ENCODE data around the gene PITPNC1.

Gene PITPNC1

DNA sequence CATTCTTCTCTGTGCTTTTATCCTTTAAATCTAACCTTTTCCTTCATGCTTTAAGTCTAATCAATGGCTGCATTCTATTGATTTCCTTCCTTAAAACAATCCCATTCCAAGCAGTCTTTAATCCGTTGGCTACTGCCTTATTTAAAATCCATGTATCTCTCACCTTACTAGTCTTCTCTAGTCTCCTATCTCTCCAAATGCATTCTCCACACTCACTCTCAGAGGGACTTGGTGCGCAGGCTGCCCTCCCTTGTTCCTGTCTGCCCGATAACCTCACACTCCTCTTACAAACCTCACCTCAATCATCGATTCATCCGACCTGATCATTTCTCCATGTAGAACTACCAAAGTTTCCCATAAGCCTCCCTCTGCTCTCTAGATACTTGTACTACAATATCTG is 33.8 kb upstream of the PITPNC1 start:
- H3K36me3 ChIP-seq (ENCODE audit: control insufficient read depth, insufficient read depth, low read length): peaks cover 12% of the 10 kb centered on the region
- no peak for DNase-seq (ENCODE audit: extremely low read depth, insufficient read length)
- H3K4me3 ChIP-seq (replicated peaks; ENCODE audit: low read depth, low read length): no peak overlapping the region
- TF ChIP-seq CTCF (IDR thresholded peaks at IDR 0.05; ENCODE audit: insufficient read depth, low read length, poor library complexity, severe bottlenecking): no peak
- no peaks in the 10 kb centered on the region for H3K27me3 ChIP-seq (replicated peaks; ENCODE audit: control insufficient read depth, insufficient read depth, low read length)

- no peak for TF ChIP-seq CTCF (IDR thresholded peaks at IDR 0.05; ENCODE audit: insufficient read depth, low read length, poor library complexity, severe bottlenecking)
- Histone ChIP-seq H3K4me3 (replicated peaks; ENCODE audit: low read depth, low read length) (no peak overlapping the region), H3K36me3 (ENCODE audit: control insufficient read depth, insufficient read depth, low read length) (peaks cover 12% of the 10 kb centered on the region), H3K27me3 (replicated peaks; ENCODE audit: control insufficient read depth, insufficient read depth, low read length) (no peaks in the 10 kb centered on the region)
- DNase-seq (ENCODE audit: extremely low read depth, insufficient read length): no peak
Observed at GRCh38 chr17:67347826-67348225, 29.3 kb upstream of the PITPNC1 start.

GRCh38 chr17:67349420-67349819 is 27.7 kb upstream of the PITPNC1 start:
- DNase-seq (ENCODE audit: extremely low read depth, insufficient read length): no peak
- TF ChIP-seq CTCF (IDR thresholded peaks at IDR 0.05; ENCODE audit: insufficient read depth, low read length, poor library complexity, severe bottlenecking): no peak
- Histone ChIP-seq H3K27me3 (replicated peaks; ENCODE audit: control insufficient read depth, insufficient read depth, low read length) (no peaks in the 10 kb centered on the region), H3K36me3 (ENCODE audit: control insufficient read depth, insufficient read depth, low read length) (peaks cover 10% of the 10 kb centered on the region), H3K4me3 (replicated peaks; ENCODE audit: low read depth, low read length) (no peak overlapping the region)

- no peak for DNase-seq (ENCODE audit: extremely low read depth, insufficient read length)
- no peaks in the 10 kb centered on the region for H3K27me3 ChIP-seq (replicated peaks; ENCODE audit: control insufficient read depth, insufficient read depth, low read length)
- H3K36me3 ChIP-seq (ENCODE audit: control insufficient read depth, insufficient read depth, low read length): peaks cover 15% of the 10 kb centered on the region
- TF ChIP-seq CTCF (IDR thresholded peaks at IDR 0.05; ENCODE audit: insufficient read depth, low read length, poor library complexity, severe bottlenecking): no peak
- H3K4me3 ChIP-seq (replicated peaks; ENCODE audit: low read depth, low read length): no peak overlapping the region
Observed at GRCh38 chr17:67353161-67353560, 23.9 kb upstream of the PITPNC1 start.

GRCh38 chr17:67353929-67354574 is 23.0 kb upstream of the PITPNC1 start:
- no peak for DNase-seq (ENCODE audit: extremely low read depth, insufficient read length)
- no peaks in the 10 kb centered on the region for H3K27me3 ChIP-seq (replicated peaks; ENCODE audit: control insufficient read depth, insufficient read depth, low read length)
- no peak for TF ChIP-seq CTCF (IDR thresholded peaks at IDR 0.05; ENCODE audit: insufficient read depth, low read length, poor library complexity, severe bottlenecking)
- peaks cover 11% of the 10 kb centered on the region for H3K36me3 ChIP-seq (ENCODE audit: control insufficient read depth, insufficient read depth, low read length)
- no peak overlapping the region for H3K4me3 ChIP-seq (replicated peaks; ENCODE audit: low read depth, low read length)

DNA sequence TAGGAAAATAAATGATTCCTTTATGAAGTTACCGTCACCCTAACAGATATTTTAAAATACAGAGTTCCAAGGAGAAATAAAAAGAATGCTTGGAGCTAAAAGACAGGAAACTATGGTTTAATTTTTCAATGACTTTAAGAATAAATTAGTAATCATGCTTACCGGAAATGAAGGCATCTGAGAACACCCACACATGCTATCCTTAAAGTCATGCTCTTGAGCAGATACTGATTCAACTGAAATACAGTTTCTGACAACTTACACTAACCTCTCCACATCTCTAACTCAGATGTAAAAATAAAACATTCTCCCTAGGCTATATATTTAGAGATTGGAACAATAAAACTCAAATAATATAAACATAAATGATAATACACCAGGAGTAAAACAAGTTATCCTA is 18.5 kb upstream of the PITPNC1 start:
- H3K36me3 ChIP-seq (ENCODE audit: control insufficient read depth, insufficient read depth, low read length): peaks cover 10% of the 10 kb centered on the region
- no peak for DNase-seq (ENCODE audit: extremely low read depth, insufficient read length)
- H3K27me3 ChIP-seq (replicated peaks; ENCODE audit: control insufficient read depth, insufficient read depth, low read length): no peaks in the 10 kb centered on the region
- no peak for TF ChIP-seq CTCF (IDR thresholded peaks at IDR 0.05; ENCODE audit: insufficient read depth, low read length, poor library complexity, severe bottlenecking)
- H3K4me3 ChIP-seq (replicated peaks; ENCODE audit: low read depth, low read length): no peak overlapping the region
